ENCODE results near the gene SPPL3.

- TF ChIP-seq POLR2A (IDR thresholded peaks at IDR 0.05) (no peak), CTCF (IDR thresholded peaks at IDR 0.05) (no peak), POLR2AphosphoS5 (IDR thresholded peaks at IDR 0.05; ENCODE audit: insufficient read depth in 1 of 2, low read depth in 1 of 2) (no peak)
Observed at GRCh38 chr12:120922279-120922678, 18.1 kb upstream of the SPPL3 start.
